Stimulated activated CD4-positive, alpha-beta T cell treated with anti-CD3 and anti-CD28 coated beads, Interleukin-4, amount 100 ng/mL, for 4 hours (primary cell): ENCODE results near the gene PANX2.
A peak's percentile ranks its signal among the peaks of the same experiment; 100 is the strongest.
"Not testable (repeated sequence)": the region's sequence is repeated elsewhere in the genome, so short reads cannot be mapped to it uniquely, and the experiment has no call there.

ENCODE experiments used
- DNase-seq, 2 experiments: peaks; one replicate each; pipeline ENCODE4 v3.0.0-alpha.2; 2020

Gene PANX2

DNA sequence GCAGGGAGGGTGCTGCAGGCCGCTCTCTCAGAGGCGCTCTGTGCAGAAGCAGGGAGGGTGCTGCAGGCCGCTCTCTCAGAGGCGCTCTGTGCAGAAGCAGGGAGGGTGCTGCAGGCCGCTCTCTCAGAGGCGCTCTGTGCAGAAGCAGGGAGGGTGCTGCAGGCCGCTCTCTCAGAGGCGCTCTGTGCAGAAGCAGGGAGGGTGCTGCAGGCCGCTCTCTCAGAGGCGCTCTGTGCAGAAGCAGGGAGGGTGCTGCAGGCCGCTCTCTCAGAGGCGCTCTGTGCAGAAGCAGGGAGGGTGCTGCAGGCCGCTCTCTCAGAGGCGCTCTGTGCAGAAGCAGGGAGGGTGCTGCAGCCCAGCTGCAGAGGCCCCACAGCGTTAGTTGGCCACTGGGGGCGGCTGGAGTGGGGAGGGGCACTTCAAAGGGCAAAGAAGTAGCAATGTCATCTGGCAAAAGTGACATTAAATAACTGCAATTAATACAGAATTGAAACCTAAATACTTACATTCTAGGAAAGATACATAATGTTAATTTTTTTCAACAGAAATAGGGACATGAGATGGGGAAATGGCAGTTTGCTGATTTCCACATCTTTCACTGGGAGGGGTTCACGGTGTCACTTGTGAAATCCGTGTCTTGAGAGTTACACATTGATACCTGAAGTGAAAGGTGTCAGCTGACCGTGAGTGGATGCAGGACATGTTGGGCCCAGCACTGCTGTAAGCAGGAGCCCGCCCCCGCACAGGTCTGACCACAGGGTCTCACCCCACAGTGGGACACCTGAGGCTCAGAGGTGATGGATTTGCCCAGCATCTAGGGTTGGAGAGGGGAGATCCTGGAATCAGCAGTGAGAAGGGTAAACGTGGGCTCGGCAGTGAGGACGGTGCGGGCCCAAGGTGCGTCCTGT is 23.0 kb upstream of the PANX2 start:
- not testable (repeated sequence) for DNase-seq

DNA sequence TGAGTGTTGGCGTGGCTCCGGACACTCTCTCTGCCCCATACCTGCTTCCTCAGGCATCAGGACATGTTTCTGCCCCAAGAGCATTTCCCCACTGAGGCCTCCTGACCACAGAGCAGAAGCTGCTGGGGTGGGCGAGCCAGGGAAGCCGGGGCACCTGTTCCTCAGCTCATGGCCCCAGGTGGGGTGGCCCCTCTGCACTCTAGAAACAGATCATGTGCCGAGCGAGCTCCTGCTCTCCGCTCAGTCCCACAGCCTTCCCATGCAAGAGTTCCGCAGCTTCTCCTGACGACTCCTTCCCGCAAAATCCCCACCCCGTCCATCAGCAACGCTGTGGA is 22.4 kb upstream of the PANX2 start:
- DNase-seq, result no peak

DNA sequence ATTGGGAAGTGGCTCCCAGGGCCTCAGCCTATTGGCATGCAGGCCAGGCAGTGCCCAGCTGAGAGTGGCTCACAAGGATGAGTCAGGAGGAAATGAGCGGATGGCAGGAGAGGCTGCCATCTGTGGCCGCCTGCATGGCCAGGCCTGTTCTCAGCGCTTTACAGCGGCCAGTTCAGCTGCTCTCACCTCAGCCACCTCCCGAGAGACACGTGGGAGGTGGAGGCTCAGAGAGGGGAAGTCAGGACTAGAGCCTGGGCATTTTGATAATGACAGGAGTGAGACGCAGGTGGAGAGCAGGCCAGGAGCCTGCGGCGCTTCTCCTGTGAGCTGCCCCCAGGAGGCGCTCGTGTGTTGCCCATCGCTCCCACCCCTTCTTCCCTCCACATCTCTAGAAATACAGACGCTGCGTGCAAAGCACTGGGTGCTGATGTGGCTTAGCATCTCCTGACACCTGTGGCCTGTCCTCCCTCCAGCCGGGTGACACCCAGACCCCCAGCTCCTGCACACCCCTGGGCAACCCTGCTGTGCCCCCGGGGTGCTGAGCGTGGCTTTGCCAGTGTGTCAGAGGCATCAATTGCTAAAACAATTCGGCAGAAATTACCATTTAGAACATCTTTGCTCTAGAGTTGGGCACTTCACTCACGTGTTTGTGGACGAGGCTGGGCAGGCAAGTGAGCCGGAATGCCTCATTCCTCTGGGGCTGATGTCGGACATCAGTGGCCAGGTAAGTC is 21.4 kb upstream of the PANX2 start:
- DNase-seq, result peak; percentile 67

DNA sequence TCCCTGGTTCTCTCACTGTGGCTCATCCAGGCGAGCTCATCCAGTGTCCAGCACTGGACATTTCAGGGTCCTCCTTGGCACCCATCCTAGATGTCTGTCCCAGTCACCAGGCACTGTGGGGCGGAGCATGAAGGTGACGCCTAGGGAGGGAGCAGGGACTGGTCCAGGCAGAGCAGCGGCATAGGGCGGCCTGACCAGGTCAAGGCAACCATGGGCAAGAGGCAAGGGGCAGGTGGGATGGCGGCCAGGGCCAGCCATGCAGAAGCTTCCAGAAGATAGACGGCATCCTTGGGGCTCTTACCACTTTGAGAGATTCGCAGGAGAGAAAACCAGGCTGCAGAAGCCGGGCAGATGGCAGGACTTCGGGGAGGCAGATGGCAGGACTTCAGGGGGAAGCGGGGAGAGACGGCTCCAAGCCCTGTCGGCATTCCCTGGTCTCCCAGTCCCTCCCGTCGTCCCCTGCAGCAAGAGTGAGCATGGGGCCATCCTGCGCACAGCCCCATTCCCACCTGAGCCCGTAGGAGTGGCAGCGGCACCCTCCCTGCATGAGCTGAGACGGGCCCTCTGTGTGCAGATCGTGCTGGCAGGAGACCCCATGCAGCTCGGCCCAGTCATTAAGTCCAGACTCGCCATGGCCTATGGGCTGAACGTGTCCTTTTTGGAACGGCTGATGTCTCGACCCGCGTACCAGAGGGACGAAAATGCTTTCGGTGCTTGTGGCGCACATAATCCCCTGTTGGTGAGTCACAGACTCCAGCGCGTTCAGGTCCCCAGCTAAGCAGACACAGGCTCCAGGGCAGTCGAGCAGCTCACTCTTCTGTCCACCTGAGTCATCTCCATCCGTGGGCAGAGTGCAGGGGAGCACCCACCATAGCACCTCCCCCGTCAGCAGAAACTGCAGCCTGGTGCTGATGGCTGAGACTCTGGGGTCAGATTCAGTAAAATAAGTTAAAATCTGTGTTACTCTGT is 20.1 kb upstream of the PANX2 start:
- no peak for DNase-seq

GRCh38 chr22:50151571-50152537 is 18.7 kb upstream of the PANX2 start:
- no peak for DNase-seq

DNA sequence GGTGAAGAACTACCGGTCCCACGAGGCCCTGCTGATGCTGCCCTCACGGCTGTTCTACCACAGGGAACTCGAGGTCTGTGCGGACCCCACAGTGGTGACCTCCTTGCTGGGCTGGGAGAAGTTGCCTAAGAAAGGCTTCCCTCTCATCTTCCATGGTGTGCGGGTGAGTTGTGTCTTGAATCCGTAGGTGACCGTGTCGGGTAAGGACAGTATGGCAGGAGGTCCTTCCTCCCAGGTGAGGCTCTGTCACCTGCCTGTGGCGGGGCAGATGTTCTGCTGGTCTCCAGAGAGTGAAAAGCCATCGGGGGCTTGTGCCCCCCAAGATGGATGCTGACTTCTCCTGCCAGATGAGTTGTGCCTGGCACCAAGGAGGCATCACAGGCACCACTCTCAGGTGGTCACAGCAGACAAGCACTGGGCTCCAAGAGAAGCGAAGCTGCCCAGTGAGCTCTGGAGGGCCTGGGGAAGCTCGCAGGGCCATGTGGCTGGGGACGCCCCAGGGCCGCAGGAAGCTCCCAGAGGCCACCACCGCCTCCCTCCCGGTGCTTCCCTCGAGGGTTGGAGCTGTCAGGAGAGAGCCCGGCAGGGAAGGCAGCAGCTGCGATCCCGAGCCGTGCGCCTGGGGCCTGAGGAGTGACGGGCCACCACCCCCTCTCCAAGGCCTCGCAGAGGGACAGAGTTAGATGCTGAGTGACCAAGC is 17.3 kb upstream of the PANX2 start:
- DNase-seq, result no peak

DNA sequence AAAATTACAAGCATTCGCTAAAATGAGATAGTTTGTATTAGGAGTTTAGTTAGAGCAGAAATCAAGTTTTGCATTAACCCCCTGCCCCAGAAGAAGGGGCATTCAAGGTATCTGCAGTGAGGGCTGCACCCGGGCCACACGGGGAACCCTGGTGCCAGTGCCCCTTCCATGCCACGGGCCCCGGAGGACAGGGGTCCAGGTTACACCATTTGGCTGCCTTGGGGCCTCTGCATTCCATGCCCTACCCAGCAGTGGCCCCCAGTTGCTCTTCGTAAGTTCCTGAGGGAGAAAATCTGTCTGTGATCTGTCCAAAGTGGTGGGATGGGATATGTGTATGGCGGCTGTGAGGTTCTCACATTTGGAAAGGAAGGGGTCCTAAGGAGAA is 16.8 kb upstream of the PANX2 start:
- no peak for DNase-seq

- DNase-seq, result no peak
These were observed 12.7 kb upstream of the PANX2 start for GRCh38 chr22:50157709-50158375.

GRCh38 chr22:50160947-50161346 is 9.6 kb upstream of the PANX2 start:
- DNase-seq, result no peak

- no peak for DNase-seq
These were observed 8.8 kb upstream of the PANX2 start for GRCh38 chr22:50161508-50162390.

DNA sequence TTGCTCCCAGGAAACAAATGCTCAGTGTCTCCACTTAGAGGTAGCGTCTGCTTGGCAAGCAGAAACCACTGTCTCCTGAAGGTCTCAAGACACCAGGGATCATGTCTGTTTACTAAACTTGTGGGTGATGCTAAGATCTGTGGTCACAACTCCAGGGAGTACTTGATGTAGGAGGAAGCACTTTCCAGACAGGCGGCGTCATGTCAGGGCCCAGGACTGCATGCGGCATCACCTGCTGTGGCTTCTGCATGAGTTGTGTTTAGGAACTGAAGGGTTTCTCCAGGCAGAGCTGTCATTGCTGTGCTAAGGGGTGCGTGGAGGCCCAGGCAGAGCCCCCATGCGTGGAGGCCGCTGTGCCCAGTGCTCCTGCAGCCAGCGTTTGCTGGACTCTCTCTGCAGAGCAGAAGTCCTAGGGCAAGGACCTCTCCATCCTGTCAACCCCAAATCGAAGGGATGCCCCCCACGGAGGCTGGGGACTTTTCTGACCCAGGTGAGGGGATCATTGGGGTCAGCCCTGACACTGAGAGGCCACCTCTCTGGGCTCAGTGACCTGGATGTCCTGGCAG is 8.1 kb upstream of the PANX2 start:
- no peak for DNase-seq

DNA sequence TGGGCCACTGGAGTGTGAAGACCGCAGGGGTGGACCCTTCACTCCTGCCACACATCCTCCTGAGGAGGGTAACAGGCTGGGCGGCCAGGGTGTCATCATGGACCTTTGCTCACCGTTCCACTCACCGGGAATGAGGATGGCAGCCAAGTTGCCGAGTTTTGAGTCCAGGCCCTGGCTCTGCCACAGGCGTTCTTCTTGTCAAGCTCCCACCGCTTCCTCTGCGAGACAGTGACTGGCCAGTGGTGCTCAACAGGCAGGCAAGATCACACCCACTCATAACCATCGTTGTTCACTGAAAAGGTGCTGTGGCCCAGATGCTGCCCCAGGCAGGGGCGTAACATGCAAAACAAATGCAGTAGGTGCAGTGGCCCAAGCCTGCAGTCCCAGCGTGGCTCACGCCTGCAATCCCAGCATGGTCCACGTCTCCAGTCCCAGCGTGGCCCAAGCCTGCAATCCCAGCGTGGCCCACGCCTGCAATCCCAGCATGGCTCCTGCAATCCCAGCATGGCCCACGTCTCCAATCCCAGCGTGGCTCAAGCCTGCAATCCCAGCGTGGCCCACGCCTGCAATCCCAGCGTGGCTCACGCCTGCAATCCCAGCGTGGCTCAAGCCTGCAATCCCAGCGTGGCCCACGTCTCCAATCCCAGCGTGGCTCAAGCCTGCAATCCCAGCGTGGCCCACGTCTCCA is 5.0 kb upstream of the PANX2 start:
- DNase-seq, result no peak

- no peak for DNase-seq
These were observed 2.6 kb upstream of the PANX2 start for GRCh38 chr22:50167689-50168489.

GRCh38 chr22:50168490-50169180 is 1.9 kb upstream of the PANX2 start:
- DNase-seq, result not testable (repeated sequence)

GRCh38 chr22:50169181-50169759 is 1.3 kb upstream of the PANX2 start:
- no peak for DNase-seq

- DNase-seq, result peak; percentile 69
These were observed 673 bp upstream of the PANX2 start for GRCh38 chr22:50169774-50170341.
